K562 (cell line): ENCODE data around the gene DPEP2NB. TPM values are rescaled to one million over a fixed set of nuclear protein-coding genes. Genes with fewer than 3 reads are reported as not detected.

Experiments used
- ATAC-seq: fragments of 200-7000 bp; cut with Tn5 transposase; 3 replicates; pipeline ENCODE4 v1.9.1; 2020; ENCODE audit warnings: moderate library complexity
- BruUV-seq: library from RNA; stranded (reverse); fragments of 400-500 nt; replicated peaks from 2 replicates; lab custom pipeline; 2021; lab: Mats Ljungman, UMichigan
- CTCF ChIA-PET: fragments of 300-600 bp; formaldehyde crosslinking; extraction: SDS; loops from one replicate; lab custom pipeline; 2021; ENCODE audit warnings: low intra/inter-chr PET ratio; lab: Yijun Ruan, JAX
- POLR2A ChIA-PET: fragments of 300-600, 350-650 bp; sonication (Branson Sonifier 250); formaldehyde crosslinking; extraction: SDS; loops from one replicate; lab custom pipeline; 2021; ENCODE audit warnings: antibody characterized with exemption, inconsistent platforms; lab: Yijun Ruan, JAX
- DNase-seq, 4 experiments: peaks; one replicate each; pipeline versions ENCODE4 v3.0.0 to v3.0.0-alpha.2; 2011 to 2018; ENCODE audit warnings: low spot score in 3 of 4, mixed read lengths in 3 of 4; ENCODE audit errors: extremely low read depth in 1 of 4
- FAIRE-seq: peaks from 2 replicates; lab custom pipeline; 2011; peaks lifted over from hg19 to GRCh38; lab: Jason Lieb, UNC
- H2AFZ ChIP-seq: 2 replicates; pipeline ENCODE4 v1.6.0; 2011; ENCODE audit warnings: low read depth, low read length, control low read depth, inconsistent platforms
- H3K27ac ChIP-seq: fragments of 200-600 bp; 3 replicates; pipeline ENCODE4 v1.8.0; 2011; ENCODE audit warnings: low read depth, mild to moderate bottlenecking, control low read depth, inconsistent platforms, low read length, moderate library complexity, mixed read lengths; ENCODE audit errors: extremely low read depth
- H3K27me3 ChIP-seq, 2 experiments: fragments of 300-600 bp in 1 of 2; 2 replicates in 1 of 2; 3 replicates in 1 of 2; pipeline versions ENCODE4 v1.6.0 to v1.8.0; 2011; ENCODE audit warnings: inconsistent platforms in 2 of 2, low read length in 2 of 2, mild to moderate bottlenecking in 1 of 2, mixed read lengths in 1 of 2, moderate library complexity in 1 of 2; ENCODE audit not compliant: control insufficient read depth in 2 of 2, insufficient read depth in 2 of 2
- H3K36me3 ChIP-seq: fragments of 300-600 bp; 3 replicates; pipeline ENCODE4 v1.8.0; 2011; ENCODE audit warnings: mild to moderate bottlenecking, low read length, inconsistent platforms; ENCODE audit not compliant: control insufficient read depth, insufficient read depth
- H3K4me1 ChIP-seq, 2 experiments: fragments of 200-600 bp in 1 of 2; replicated peaks in 1 of 2; 2 replicates in 1 of 2; 3 replicates in 1 of 2; pipeline versions ENCODE4 v1.5.1 to v1.8.0; 2011; ENCODE audit warnings: inconsistent platforms in 2 of 2, low read length in 2 of 2, mild to moderate bottlenecking in 1 of 2, mixed read lengths in 1 of 2, moderate library complexity in 1 of 2; ENCODE audit not compliant: control insufficient read depth in 2 of 2, insufficient read depth in 2 of 2
- H3K4me2 ChIP-seq: 2 replicates; pipeline ENCODE4 v1.6.1; 2011; ENCODE audit warnings: low read length, control low read depth, inconsistent platforms, mixed read lengths; ENCODE audit not compliant: insufficient read depth
- H3K4me3 ChIP-seq: fragments of 200-600 bp; sonication (generic), shearing (Covaris generic); 2 replicates; pipeline ENCODE4 v1.5.1; 2016; ENCODE audit warnings: control low read depth, inconsistent platforms
- H3K79me2 ChIP-seq: fragments of 200-600 bp; 3 replicates; pipeline ENCODE4 v1.8.0; 2011; ENCODE audit warnings: low read length, inconsistent platforms; ENCODE audit not compliant: control insufficient read depth, insufficient read depth
- H3K9ac ChIP-seq, 2 experiments: 2 replicates each; pipeline versions ENCODE4 v1.6.0 to v1.6.1; 2011; ENCODE audit warnings: low read depth in 2 of 2, low read length in 2 of 2, control low read depth in 1 of 2, inconsistent platforms in 1 of 2, mild to moderate bottlenecking in 1 of 2, mixed read lengths in 1 of 2; ENCODE audit not compliant: insufficient read depth in 1 of 2
- H3K9me1 ChIP-seq: one replicate; pipeline ENCODE4 v1.6.0; 2011; ENCODE audit warnings: inconsistent platforms, mild to moderate bottlenecking, low read length, moderate library complexity; ENCODE audit not compliant: control insufficient read depth, insufficient read depth
- H3K9me3 ChIP-seq: replicated peaks from 2 replicates; pipeline ENCODE4 v1.5.1; 2011; ENCODE audit warnings: low read depth, low read length, inconsistent platforms; ENCODE audit not compliant: control insufficient read depth, insufficient read depth
- H4K20me1 ChIP-seq: replicated peaks from 2 replicates; pipeline ENCODE4 v1.6.1; 2011; ENCODE audit warnings: low read length, inconsistent platforms, mixed read lengths; ENCODE audit not compliant: control insufficient read depth, insufficient read depth
- ASH1L ChIP-seq: fragments of 450-650 bp; IDR thresholded peaks from 2 replicates; pipeline ENCODE4 v1.6.1; 2018; ENCODE audit warnings: borderline replicate concordance, mild to moderate bottlenecking, low read depth; ENCODE audit not compliant: partially characterized antibody
- CBFA2T3 ChIP-seq: fragments of 450-650 bp; IDR thresholded peaks from 2 replicates; pipeline ENCODE4 v1.6.1; 2017
- CEBPB ChIP-seq: fragments of 450-650 bp; IDR thresholded peaks from 2 replicates; pipeline ENCODE4 v1.6.1; 2016; ENCODE audit warnings: missing genetic modification characterization, missing compliant biosample characterization
- E2F5 ChIP-seq: sonication (generic); formaldehyde crosslinking; IDR thresholded peaks from 2 replicates; pipeline ENCODE4 v1.8.0; 2022; ENCODE audit warnings: mild to moderate bottlenecking, missing genetic modification reagents
- ELF1 ChIP-seq: fragments of 200-800 bp; sonication (Bioruptor generic); IDR thresholded peaks from 2 replicates; pipeline ENCODE4 v1.6.1; 2016; ENCODE audit warnings: missing genetic modification characterization, missing compliant biosample characterization
- FOXO4 ChIP-seq: fragments of 450-650 bp; formaldehyde crosslinking; IDR thresholded peaks from 2 replicates; pipeline ENCODE4 v1.4.0; 2020; ENCODE audit warnings: mild to moderate bottlenecking, moderate library complexity
- HDGF ChIP-seq: fragments of 450-650 bp; IDR thresholded peaks from 2 replicates; pipeline ENCODE4 v1.6.1; 2016
- KDM1A ChIP-seq, 2 experiments: fragments of 450-650 bp; IDR thresholded peaks; 2 replicates each; pipeline ENCODE4 v1.6.1; 2016; ENCODE audit warnings: mild to moderate bottlenecking in 2 of 2
- KDM2B ChIP-seq: fragments of 250-450 bp; sonication (Bioruptor Pico); IDR thresholded peaks from 2 replicates; pipeline ENCODE4 v1.8.0; 2021; ENCODE audit warnings: mild to moderate bottlenecking, moderate library complexity
- KLF16 ChIP-seq: IDR thresholded peaks from 2 replicates; pipeline ENCODE4 v1.6.1; 2016; ENCODE audit warnings: antibody characterized with exemption
- NCOA4 ChIP-seq: fragments of 450-650 bp; IDR thresholded peaks from 2 replicates; pipeline ENCODE4 v1.6.1; 2018; ENCODE audit warnings: mild to moderate bottlenecking; ENCODE audit not compliant: partially characterized antibody
- NKRF ChIP-seq: fragments of 450-650 bp; IDR thresholded peaks from 2 replicates; pipeline ENCODE4 v1.6.1; 2016; ENCODE audit warnings: borderline replicate concordance
- PCBP2 ChIP-seq: fragments of 200-400 bp; formaldehyde crosslinking; IDR thresholded peaks from 2 replicates; pipeline ENCODE4 v1.6.1; 2018; ENCODE audit warnings: low read length, low read depth, mild to moderate bottlenecking, moderate library complexity; ENCODE audit not compliant: poor library complexity, severe bottlenecking
- PHTF2 ChIP-seq: fragments of 250-450 bp; sonication (Bioruptor Pico); IDR thresholded peaks from 2 replicates; pipeline ENCODE4 v1.5.0; 2021; ENCODE audit warnings: mild to moderate bottlenecking
- SOX6 ChIP-seq: fragments of 450-650 bp; IDR thresholded peaks from 2 replicates; pipeline ENCODE4 v1.6.1; 2014; ENCODE audit warnings: mild to moderate bottlenecking
- ZBTB34 ChIP-seq: fragments of 250-450 bp; sonication (Bioruptor Pico); IDR thresholded peaks from 2 replicates; pipeline ENCODE4 v1.8.0; 2021; ENCODE audit warnings: mild to moderate bottlenecking, moderate library complexity
- ZFP36 ChIP-seq: fragments of 150-350 bp; IDR thresholded peaks from 2 replicates; pipeline ENCODE4 v1.6.1; 2018; ENCODE audit warnings: low read length, low read depth; ENCODE audit not compliant: partially characterized antibody
- ZNF124 ChIP-seq: sonication (generic); formaldehyde crosslinking; IDR thresholded peaks from 2 replicates; pipeline ENCODE4 v1.8.1; 2022; ENCODE audit warnings: missing genetic modification reagents
- ZNF436 ChIP-seq: fragments of 250-450, 450-650 bp; sonication (Bioruptor Pico); formaldehyde crosslinking; IDR thresholded peaks from 2 replicates; pipeline ENCODE4 v1.7.0; 2020; ENCODE audit warnings: mild to moderate bottlenecking
- ZNF696 ChIP-seq: fragments of 250-450 bp; sonication (Bioruptor Pico); conservative IDR thresholded peaks from 2 replicates; pipeline ENCODE4 v1.4.0; 2020; ENCODE audit warnings: mild to moderate bottlenecking, moderate library complexity
- WGBS: fragments of 100-300 bp; shearing (Covaris generic); methylation state at CpG from one replicate; pipeline ENCODE4 v1.1.6; 2016; ENCODE audit warnings: low coverage, mixed read lengths; ENCODE audit not compliant: insufficient coverage; ENCODE audit errors: missing lambda C conversion rate; 5-methylcytosine and 5-hydroxymethylcytosine counted together
- in situ Hi-C: fragments of 300-500 bp; cut with MboI; formaldehyde crosslinking; loops from 4 replicates; pipeline ENCODE4 v1.15.0; 2018; ENCODE audit warnings: inconsistent platforms, mixed read lengths
- intact Hi-C: fragments of 100-400 bp; cut with micrococcal nuclease; formaldehyde crosslinking; loops from 2 replicates; pipeline ENCODE4 v1.14.2; 2022
- polyA plus RNA-seq, 8 experiments: library from polyadenylated mRNA; depleted of rRNA in 4 of 8; stranded (reverse) in 5 of 8; unstranded in 3 of 8; fragments of >200 nt; fragmentation: Nextera tagmentation in 2 of 8; fragmentation: Illumina TruSeq in 1 of 8; extraction: Ambion mirVana in 2 of 8; extraction: Trizol in 1 of 8; gene quantifications; 2 replicates each; pipeline versions ENCODE4 v1.2.1 to v1.2.3, GENCODE V29; 2011 to 2014; ENCODE audit warnings: inconsistent platforms in 1 of 8, missing spikeins in 1 of 8
- total RNA-seq, 7 experiments: library from RNA; depleted of rRNA in 6 of 7; stranded (reverse); fragments of >200 nt in 6 of 7; fragmentation: Illumina TruSeq in 2 of 7; extraction: Trizol in 2 of 7; gene quantifications; 2 replicates each; pipeline versions ENCODE4 v1.2.1 to v1.2.3, GENCODE V29; 2011 to 2021; ENCODE audit warnings: low replicate concordance in 1 of 7

The DPEP2NB gene
- total and polyA plus RNA-seq, 9 of the 15 experiments (the other 6 are each of a cell fraction or from before 2014, with no cell fraction given), result not detected

GRCh38 chr16:68019167-68019680, 3.5 kb upstream of the DPEP2NB start:
- no peak for DNase-seq
- intact Hi-C loops, result no loop called here
- Histone ChIP-seq H3K79me2 (peaks cover 34% of the 10 kb centered on the region), H3K27ac (no peak overlapping the region), H3K9me1 (no peaks in the 10 kb centered on the region), H3K9me3 (no peaks in the 10 kb centered on the region), H4K20me1 (no peaks in the 10 kb centered on the region; the same call in 1 of the 2 replicates), H3K9ac (no peak overlapping the region; a peak in 1 of 4 replicates), H3K4me1 (peaks cover 8 to 35% of the 10 kb centered on the region in 2 experiments; a peak in 4 of 5 replicates), H3K27me3 (no peaks in the 10 kb centered on the region), H3K4me3 (no peak overlapping the region), H3K36me3 (peaks cover 14% of the 10 kb centered on the region), H2AFZ (no peak overlapping the region), H3K4me2 (no peak overlapping the region)
- FAIRE-seq, result no peak
- in situ Hi-C loops, result no loop called here
- no peak for ATAC-seq
- ChIA-PET POLR2A (interaction anchor here (0.5 kb wide), 1 partner anchor 368 kb away, joined by 4 read pairs; no protein-coding TSS in a partner anchor), CTCF (no interaction called here)
- 29% methylated on average over 7 of the region's 8 CpGs for WGBS
- no TSS peak for BruUV-seq
- TF ChIP-seq PHTF2 (no peak), NCOA4 (no peak), SOX6 (peak; percentile 41; the same call in 1 of the 2 replicates), ZNF696 (no peak), ELF1 (tag) (no peak), ZNF436 (no peak), ZNF124 (CRISPR knock-in tag) (no peak), CEBPB (tag) (no peak), CBFA2T3 (peak; percentile 54), ASH1L (no peak), ZBTB34 (CRISPR knock-in tag) (no peak), HDGF (no peak), KDM1A (IDR thresholded peaks at IDR 0.05) (peak; percentile 43 to 51; a peak in 2 of 4 replicates), FOXO4 (CRISPR knock-in tag) (no peak), PCBP2 (no peak), E2F5 (CRISPR knock-in tag) (no peak), ZFP36 (no peak), KLF16 (no peak), NKRF (no peak), KDM2B (CRISPR knock-in tag) (no peak)
